Glomerular visceral epithelial cell (primary cell): ENCODE data around the gene MAST3.
"Not testable (repeated sequence)": the region's sequence is repeated elsewhere in the genome, so short reads cannot be mapped to it uniquely, and the experiment has no call there.

Experiments used
- DNase-seq: peaks from one replicate; pipeline ENCODE4 v3.0.0-alpha.2; 2016; ENCODE audit errors: extremely low spot score

The MAST3 gene

DNA sequence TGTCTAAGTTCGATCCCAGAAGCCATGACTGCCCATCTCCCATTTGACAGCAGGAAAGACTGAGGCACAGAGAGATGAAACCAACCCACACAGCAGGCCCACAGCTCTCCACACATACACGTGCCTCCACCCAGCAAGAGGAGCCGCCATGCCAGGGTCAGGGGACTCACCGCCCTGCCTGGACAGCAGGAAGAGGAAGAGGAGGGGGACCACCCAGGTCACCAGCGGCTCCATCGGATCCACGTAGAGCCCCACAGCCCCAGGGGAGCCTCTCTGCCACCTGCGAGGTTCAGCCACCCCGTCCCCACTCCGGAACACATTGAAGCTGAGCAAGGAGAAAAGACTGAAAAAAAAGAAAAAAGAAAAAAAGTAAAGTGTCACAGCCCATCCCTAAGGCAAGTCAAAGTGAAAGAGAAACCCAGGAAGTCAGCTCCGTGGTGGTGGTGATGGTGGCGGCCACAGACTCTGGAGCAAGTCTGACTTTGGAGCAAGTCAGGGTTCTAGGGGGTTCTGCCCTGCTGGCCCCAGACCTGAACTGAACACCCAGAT is 10.9 kb upstream of the MAST3 start, which contains the start of gene IL12RB1:
TSS of gene IL12RB1 (minus strand) at position 345 of the 549 bp plus-strand sequence. CDS start at position 234, 111 bp downstream.
- no peak for DNase-seq

DNA sequence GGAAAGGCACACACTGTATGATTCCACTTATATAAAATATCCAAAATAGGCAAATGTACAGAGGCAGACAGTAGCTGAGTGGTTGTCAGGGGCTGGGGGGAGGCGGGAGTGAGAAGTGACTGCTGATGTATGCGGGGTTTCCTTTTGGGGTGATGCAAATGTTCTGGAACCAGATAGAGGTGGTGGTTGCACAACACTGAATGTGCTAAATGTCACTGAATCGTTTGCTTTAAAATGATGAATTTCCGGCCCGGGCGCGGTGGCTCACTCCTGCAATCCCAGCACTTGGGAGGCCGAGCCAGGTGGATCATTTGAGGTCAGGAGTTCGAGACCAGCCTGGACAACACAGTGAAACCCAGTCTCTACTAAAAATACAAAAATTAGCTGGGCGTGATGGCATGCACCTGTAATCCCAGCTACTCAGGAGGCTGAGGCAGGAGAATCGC is 8.5 kb upstream of the MAST3 start:
- DNase-seq = not testable (repeated sequence)

DNA sequence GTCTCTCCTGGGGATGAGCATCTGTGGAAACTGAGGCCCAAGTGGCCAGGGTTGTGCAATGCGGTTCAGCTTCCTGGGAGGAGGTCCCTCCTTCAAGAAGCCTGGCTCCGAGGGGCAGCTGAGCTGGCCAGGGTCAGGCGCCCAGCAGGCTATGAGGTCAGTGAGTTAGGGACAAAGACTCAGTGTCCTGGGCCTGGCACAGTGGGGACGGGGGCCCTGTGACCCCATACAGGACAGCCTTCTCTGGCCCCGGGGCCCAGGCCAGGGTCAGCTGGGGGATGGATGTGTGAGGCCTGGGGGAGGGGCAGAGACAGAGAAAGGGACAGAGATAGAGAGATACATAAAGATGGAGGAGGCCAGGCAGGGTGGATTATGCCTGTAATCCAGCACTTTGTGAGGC is 7.9 kb upstream of the MAST3 start:
- DNase-seq = no peak

DNA sequence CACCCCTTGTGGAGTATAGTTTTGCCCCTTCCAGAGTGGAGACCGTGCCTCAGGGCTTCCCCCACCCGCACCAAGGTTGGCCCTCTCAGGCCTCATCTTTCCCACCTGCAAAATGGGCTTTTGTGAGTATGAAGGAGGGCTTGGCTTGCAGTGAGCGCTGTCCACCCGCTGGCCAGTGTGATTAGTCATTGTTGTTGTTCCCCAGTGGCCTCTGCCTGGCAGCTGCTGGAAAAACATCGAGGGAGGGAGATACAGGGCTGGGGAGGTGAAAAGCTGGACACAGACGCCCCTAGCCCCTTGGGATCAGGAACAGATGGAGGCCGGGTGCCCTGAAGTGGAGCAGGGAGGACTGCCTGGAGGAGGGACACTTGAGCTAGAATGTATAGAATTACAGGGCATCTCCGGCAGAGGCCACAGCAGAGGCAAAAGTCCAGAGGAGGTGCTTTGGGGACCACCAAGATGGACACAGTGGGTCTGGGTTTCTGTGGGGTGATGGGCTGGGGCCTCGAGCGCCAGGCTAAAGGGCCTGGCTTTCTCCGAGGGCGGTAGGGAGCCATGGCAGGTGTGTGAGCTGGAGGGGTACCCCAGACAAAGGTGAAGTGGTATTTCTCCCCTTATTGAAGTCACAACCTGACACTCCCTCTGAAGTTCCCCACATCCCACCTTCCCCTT is 6.9 kb upstream of the MAST3 start:
- no peak for DNase-seq

DNA sequence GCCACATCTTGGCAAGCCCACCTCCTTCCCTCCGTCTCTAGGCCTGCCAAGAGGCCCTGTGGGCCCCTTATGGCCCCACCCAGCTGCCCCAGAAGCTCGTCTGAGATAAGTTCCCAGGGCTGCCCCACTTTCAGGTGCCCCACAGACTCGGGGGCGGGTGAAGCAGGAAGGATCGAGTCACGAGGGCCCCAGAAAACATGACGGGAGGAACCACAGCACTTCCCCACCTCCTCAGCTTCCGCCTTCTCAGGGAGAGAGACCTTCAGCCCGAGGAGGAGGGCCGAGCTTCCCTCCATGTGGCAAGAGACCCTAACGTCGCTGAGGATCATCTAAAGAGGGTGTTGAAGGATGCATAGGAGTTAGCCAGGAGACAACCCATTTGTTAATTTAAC is 6.4 kb upstream of the MAST3 start:
- DNase-seq = no peak

DNA sequence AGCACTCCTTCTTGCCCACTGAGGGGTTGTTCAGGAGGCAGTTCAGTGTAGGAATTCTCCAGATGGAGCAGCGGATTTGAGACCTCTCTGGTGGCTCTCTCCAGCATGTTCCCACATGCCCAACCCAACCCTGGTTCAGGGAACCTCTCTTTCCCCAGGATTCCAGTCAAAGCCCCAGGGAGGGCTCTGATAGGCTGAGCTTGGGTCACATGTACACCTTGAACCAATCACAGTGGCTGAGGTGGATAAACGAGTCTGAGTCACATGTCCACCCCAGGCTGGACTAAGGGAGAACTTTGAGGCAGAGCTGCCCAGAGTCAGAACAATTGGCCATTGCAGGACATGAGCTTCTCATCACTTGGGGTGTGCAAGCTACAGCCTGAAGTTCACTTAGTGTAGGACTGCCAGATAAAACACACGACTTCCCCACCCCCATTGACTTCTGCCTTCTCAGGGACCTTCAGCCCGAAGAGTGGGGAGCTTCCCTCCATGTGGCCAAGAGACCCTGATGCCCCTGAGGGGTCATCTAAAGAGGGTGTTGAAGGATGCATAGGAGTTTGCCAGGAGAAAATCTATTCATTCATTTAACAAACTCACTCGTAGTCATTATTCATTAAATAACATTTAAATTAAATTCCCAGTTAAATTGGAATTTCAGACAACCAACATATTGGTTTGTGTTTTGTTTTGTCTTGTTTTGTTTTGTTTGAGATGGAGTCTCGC is 4.0 kb upstream of the MAST3 start:
- DNase-seq = peak; percentile 37

DNA sequence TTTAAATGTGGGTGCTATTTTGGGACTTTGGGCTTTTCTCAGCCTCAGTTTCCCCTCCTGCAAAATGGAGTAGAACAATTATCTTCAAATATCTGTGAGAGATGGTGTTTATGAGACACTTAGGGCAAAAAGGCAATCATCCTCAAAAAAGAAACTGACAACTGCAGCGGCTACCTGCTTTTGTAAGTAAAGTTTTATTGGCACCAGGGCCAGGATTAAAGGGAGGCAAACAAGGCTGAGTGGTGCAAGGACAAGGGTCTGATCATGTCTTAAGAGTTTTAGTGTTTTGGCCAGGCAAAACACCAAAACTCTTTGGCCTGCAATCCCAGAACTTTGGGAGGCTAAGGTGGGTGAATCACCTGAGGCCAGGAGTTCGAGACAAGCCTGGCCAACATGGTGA is 1.3 kb upstream of the MAST3 start:
- DNase-seq = no peak

DNA sequence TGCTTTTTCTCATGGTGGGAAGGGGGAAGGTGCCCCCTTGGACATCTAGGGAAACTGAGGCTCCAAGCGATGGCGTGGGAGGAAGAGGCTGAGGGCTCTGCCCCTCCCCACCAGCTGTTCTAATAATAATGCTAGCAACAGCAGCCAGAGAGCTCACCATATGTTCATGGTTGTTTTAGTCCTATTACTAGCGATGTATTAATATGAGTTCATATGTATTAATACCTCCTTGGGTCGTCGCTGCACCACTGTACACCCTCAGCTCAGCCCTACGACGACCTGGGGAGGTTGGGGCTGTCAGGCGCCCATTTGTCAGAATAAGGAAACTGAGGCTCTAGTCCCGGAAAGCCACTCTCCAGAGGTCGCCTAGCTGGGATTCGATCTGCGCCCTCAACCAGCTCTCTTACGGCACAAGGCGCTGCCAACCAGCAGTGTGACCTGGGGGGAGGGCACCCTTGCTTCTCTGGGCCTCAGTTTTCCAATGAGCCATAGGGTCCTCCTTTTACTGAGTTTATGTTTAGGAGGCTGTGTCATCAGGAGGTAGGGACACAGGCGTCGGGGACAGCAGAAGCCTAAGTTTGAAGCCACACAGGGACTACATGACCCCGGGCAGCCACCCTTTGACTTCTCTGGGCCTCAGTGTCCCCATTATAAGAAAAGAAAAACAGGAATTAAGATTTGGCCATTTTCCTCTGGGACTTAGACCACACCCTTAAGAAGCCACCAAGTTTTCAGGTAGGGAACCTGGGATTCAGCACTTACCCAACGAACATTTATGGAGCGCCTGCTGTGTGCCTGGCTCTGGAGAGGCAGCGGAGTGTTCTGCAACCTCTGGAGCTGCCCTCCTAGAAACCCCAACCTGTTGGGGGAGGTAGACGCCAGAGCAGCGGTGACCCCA is 664 bp downstream of the MAST3 start:
- DNase-seq = no peak

DNA sequence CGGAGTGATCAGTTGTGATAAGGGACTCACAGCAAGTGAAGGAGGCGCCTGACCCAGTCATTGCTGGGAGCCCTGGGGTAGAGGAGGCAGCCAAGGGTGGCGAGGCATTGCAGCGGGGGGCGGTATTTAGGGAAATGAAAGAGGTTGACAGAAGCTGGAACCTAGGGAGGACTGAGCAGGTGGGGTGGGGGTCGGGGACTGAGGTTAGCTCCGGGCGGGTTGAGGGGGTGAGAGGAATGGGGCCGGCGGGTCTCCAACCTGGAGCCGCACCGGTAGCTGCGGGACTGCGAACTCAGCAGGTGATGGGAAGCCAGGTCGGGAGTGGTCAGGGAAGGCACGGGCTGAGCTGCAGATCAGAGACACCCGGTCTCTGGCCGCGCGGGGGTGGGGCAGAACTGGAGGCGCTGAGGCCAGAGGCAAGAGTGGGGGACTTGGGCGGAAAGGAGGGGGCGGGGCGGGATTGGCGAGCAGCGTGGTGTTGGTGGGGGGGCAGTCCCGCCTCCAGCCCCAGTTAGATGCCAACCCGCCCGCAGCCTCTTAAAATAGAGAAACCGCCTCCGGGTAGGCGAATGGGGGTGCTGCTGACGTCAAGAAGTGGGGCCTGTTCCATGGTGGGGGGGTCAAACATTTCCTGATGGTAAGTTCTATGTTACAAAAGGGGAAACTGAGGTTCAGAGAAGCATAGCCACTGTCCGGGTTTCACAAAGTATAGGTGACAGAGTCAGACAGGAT is 1.5 kb downstream of the MAST3 start:
- peak; percentile 36 for DNase-seq

DNA sequence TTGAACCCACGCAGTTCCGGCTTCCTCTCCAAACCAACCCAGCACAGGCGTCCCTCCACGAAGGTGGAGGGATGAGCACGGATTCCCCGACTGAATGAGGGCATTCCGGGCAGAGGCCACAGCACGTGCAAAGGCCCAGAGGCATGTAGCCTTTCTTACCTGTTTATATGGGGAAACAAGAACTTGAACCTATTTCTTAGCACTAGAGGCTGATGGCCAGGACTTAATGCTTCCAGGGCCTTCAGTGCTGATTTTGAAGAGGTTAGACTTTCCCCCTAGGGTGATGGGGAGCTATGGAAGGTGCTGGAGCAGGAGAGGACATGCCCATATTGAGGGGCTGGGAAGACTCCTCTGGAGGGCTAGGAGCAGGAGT is 2.0 kb downstream of the MAST3 start:
- no peak for DNase-seq

DNA sequence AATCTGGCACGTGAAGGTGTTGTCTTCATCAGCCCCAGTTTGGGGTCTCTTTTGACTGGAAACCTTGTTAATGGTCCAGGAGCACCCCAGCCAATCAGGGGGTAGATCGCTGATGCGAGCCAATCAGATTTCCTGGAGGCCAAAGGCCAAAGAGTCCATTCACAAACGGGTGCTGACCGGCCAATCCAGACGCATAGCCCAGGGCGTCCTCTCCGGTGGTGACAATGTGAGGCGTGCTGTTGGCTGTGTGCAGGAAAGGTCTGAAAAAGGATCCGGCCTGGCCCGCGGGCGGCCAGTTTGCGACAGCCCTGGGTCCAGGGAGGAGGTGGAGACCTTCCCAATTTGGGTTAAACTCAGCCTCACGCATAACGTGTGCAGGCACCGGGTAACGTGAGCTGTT is 3.1 kb downstream of the MAST3 start:
- no peak for DNase-seq

DNA sequence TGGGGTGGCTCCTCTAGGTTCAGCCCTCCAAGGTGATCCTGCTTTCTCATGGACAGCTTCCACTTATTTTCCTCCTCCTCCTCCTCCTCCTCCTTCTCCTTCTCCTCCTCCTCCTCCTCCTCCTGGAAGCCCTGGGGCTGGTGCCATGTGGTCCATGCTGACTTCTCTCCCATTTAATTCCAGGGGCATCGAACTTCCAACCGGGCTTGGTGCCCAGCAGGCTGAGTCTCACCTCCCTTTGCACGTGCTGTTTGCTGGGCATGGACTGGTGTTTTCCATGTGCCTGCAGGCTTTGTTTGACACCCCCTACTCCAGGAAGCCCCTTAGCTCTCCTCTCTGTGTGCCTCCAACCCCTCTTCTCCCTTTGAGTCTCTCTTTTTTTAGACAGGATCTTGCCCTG is 3.7 kb downstream of the MAST3 start:
- DNase-seq = no peak

DNA sequence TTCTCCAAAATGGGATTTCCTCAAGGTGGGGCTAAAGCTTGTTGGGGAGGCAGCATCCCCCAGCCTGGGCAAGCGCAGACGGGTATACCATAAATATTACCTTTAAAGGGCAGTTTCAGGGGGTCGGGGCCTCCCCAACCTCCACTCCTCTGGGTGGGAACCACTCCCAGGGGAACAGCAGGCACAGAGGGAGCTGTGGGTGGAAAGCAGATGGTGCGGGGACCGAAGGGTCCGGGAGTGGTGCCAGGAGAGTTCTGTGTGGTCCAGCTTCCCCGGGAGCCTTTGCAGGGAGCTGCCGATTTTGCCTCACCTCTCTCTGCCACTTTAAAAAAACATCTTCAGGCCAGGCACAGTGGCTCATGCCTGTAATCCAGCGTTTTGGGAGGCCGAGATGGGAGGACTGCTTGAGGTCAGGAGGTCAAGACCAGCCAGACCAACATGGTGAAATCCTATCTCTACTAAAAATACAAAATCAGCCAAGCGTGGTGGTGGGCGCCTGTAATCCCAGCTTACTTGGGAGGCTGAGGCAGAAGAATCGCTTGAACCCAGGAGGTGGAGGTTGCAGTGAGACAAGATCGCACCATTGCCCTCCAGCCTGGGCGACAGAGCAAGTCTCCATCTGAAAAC is 5.5 kb downstream of the MAST3 start:
- no peak for DNase-seq

DNA sequence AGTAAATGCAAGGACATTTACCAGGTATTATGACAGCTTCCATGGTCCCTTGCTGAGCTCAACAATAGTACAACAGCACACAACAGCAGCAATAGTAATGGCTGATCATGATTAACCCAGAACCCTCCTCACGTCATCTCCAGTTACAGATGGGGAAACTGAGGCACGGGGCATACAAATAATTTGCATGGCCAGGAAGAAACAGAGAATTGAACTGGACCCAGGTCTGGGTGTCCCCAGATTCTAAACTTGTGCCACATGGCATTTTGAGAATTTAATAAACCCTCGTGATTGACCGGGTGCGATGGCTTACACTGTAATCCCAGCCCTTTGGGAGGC is 7.2 kb downstream of the MAST3 start:
- no peak for DNase-seq

DNA sequence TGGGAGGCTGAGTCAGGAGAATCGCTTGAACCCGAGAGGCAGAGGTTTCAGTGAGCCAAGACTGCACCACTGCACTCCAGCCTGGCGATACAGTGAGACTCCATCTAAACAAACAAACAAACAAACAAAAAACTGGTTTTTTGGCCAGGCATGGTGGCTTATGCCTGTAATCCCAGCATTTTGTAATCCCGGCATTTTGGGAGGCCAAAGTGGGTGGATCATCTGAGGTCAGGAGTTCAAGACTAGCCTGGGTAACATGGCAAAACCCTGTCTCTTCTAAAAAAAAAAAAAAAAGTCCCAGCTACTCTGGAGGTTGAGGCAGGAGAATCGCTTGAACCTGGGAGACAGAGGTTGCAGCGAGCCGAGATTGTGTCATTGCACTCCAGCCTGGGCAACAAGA is 7.7 kb downstream of the MAST3 start:
- not testable (repeated sequence) for DNase-seq

DNA sequence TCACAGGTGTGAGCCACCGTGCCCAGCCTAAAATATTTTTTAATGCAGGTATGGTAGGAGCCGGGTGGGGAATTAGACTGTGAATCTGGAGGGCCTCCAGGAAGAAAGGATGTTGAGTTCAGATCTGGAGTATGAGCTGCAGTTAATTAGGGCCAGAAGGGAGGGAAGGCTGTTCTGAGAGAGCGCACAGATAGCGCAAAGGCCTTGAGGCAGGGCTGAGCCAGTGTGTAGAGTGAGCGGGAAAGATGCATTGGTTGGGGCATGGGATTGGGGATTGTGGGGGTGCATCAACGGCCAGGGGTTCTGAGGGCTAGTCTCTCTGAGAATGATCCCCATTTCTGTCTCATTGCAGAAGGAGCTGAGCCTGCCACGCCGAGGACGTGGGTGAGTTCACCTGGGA is 9.7 kb downstream of the MAST3 start:
- no peak for DNase-seq

DNA sequence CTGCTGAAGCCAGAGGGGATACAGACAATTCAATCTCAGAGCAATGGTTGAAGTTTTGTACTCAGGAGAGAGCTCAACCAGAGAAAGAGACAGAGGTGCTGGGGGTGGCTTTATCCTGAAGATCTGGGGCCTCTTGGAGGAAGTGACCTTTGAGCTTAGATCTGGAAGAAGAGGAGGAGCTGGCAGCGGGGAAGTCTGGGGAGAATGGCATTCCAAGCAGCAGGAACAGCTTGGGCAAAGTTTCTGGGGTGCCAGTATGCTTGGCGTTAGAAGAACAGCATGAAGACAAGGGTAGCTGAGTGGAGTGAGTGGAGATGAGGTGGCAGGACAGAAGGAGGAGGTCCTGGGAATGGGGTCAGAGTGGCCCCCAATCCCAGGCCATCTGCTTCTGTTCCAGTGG is 11.3 kb downstream of the MAST3 start:
- no peak for DNase-seq

DNA sequence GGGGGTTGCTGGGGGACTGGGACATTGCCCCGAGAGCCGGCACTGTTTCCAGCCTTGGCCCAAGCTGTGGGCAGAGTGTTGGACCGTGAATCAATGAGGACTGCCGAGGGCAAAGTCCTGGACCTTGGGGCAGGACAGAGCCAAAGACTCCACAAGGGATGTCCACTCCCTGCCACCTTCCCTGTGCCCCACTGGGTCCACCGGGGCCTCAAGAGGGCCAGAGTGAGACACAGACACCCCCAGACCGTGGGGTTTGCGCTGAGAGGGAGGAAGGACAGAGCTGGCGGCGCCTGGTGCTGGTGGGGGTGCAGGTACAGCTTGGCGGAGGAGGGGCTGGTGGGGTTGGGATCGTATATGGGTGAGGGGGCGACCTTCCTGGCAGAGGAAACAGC is 11.8 kb downstream of the MAST3 start:
- DNase-seq = no peak

DNA sequence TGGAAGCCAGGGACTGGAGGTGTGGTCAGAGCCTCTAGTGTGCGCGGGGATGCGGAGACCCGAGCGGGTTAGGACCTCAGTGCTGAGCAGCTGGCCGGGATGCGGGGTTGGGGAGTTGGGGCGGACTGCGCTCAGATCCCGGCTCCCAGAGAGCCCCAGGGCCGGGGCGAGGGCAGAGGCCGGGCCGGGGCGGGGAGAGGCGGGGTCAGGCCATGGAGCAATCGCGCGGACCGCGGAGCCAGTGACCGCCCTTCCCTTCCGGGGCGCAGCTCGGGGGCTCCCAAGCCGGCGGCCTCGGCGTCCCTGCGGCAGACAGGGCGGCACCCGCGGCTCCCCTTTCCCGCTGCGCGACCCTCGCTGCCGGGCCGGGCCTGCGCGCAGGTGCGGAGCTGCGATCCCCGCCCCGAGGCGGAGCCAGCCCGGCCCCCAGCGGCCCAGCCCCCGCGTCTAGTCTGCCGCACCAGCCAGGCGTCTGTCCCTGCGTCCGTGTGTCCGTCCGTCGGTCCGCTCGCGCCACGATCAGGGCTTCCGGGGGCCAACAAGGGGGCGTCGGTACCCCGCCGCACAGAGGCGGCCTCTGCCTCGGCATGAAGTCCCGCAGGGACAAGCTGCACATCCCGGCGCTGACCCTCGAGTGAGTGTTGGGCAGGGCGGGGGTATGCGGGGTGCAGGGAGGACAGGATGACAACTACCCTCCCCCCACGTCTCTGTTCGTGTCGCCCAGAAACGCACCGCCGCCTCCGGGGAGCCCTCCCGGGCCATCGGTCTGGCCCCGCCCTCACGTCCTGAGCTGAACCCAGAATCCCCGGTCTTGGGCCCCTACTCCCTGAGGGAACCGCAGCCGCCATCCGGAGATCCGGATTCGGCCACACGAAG is 12.4 kb downstream of the MAST3 start:
- DNase-seq = peak; percentile 33

DNA sequence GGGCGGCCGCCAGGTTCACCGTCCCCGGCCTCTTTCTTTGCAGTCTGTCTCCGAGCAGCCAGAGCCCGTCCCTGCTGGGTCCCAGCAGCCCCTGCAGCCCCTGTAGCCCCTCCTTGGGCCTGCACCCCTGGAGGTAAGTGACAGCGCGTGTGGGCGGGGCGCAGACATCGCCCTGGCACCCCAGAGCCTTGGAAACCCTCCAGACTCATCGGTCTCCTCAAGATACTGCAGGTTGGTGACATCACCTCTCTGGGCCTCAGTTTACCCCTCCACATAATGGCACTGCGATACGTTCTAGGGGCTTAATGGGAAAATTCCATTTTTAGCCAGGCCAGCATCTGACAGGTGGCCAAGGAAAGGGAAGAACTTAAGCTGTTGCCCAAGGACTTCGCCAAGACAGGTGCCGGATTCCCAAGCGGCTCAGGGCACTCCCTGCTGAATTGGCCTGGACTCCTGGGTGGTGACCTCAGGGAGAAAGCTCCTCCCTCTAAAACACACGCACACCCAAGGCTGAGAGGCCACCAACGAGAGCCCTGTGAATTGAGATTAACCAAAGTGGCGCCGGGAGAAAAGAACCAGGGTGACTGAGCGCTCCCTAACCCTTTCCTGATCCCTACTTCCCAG is 13.1 kb downstream of the MAST3 start:
- no peak for DNase-seq
